Ovary (tissue), 3 donors: ENCODE data around the gene RBM20.

Experiments
- CTCF ChIP-seq, 3 donors: fragments of 450-650 bp in 2 of 3; fragments of 200-600 bp in 1 of 3; IDR thresholded peaks; one replicate each; pipeline versions ENCODE4 v1.5.1 to v1.8.0; 2016 to 2022; ENCODE audit warnings: antibody characterized with exemption in 3 of 3, mild to moderate bottlenecking in 1 of 3
- POLR2A ChIP-seq: fragments of 450-650 bp; IDR thresholded peaks from one replicate; pipeline ENCODE4 v1.6.1; 2017; ENCODE audit warnings: antibody characterized with exemption, mild to moderate bottlenecking, moderate library complexity
- donor health status: DM: no; HTN: no; CAD: no.

GRCh38 chr10:110804376-110804775 lies 160.2 kb downstream of the RBM20 start:
- no peak for TF ChIP-seq CTCF (IDR thresholded peaks at IDR 0.05)
- TF ChIP-seq POLR2A, result no peak
